K562 (cell line): Measurements from ENCODE around the gene CNDP1. TPM values are rescaled to one million over a fixed set of nuclear protein-coding genes. Genes with fewer than 3 reads are reported as not detected.

ENCODE experiments used
- CREBBP ChIP-seq: IDR thresholded peaks from one replicate; pipeline ENCODE4 v1.6.1; 2012; ENCODE audit warnings: low read depth, mild to moderate bottlenecking, control low read depth, inconsistent platforms, low read length
- CUX1 ChIP-seq: fragments of 200-800 bp; sonication (Bioruptor generic); IDR thresholded peaks from 2 replicates; pipeline ENCODE4 v1.6.1; 2016; ENCODE audit warnings: missing genetic modification characterization, missing compliant biosample characterization
- E2F1 ChIP-seq: sonication (generic); formaldehyde crosslinking; IDR thresholded peaks from 2 replicates; pipeline ENCODE4 v1.8.1; 2023; ENCODE audit warnings: mild to moderate bottlenecking, missing genetic modification reagents, moderate library complexity
- PTTG1 ChIP-seq: fragments of 450-650 bp; IDR thresholded peaks from 2 replicates; pipeline ENCODE4 v1.6.1; 2016; ENCODE audit warnings: low read depth, mild to moderate bottlenecking, missing genetic modification characterization, missing compliant biosample characterization
- RBM15 ChIP-seq: fragments of 200-400 bp; formaldehyde crosslinking; IDR thresholded peaks from 2 replicates; pipeline ENCODE4 v1.6.1; 2018; ENCODE audit warnings: mild to moderate bottlenecking, low read length, moderate library complexity; ENCODE audit not compliant: insufficient read depth
- WHSC1 ChIP-seq: IDR thresholded peaks from one replicate; pipeline ENCODE4 v1.6.1; 2012; ENCODE audit warnings: low read length, control low read depth, inconsistent platforms
- ZNF507 ChIP-seq: conservative IDR thresholded peaks from 2 replicates; pipeline ENCODE4 v1.6.1; 2017; ENCODE audit warnings: missing genetic modification characterization, missing compliant biosample characterization
- polyA plus RNA-seq, 8 experiments: library from polyadenylated mRNA; depleted of rRNA in 4 of 8; stranded (reverse) in 5 of 8; unstranded in 3 of 8; fragments of >200 nt; fragmentation: Nextera tagmentation in 2 of 8; fragmentation: Illumina TruSeq in 1 of 8; extraction: Ambion mirVana in 2 of 8; extraction: Trizol in 1 of 8; gene quantifications; 2 replicates each; pipeline versions ENCODE4 v1.2.1 to v1.2.3, GENCODE V29; 2011 to 2014; ENCODE audit warnings: inconsistent platforms in 1 of 8, missing spikeins in 1 of 8
- total RNA-seq, 7 experiments: library from RNA; depleted of rRNA in 6 of 7; stranded (reverse); fragments of >200 nt in 6 of 7; fragmentation: Illumina TruSeq in 2 of 7; extraction: Trizol in 2 of 7; gene quantifications; 2 replicates each; pipeline versions ENCODE4 v1.2.1 to v1.2.3, GENCODE V29; 2011 to 2021; ENCODE audit warnings: low replicate concordance in 1 of 7

The CNDP1 gene
- total and polyA plus RNA-seq, 9 of the 15 experiments (the other 6 are each of a cell fraction or from before 2014, with no cell fraction given), result not detected

GRCh38 chr18:74510770-74511095, 23.6 kb upstream of the CNDP1 start (continued):
- TF ChIP-seq PTTG1 (tag) (no peak), ZNF507 (tag) (no peak), CUX1 (CRISPR knock-in tag) (no peak), CREBBP (no peak), RBM15 (no peak), WHSC1 (no peak), E2F1 (CRISPR knock-in tag) (no peak)
